Stimulated activated CD4-positive, alpha-beta T cell treated with anti-CD3 and anti-CD28 coated beads, Interleukin-2, amount 100 ng/mL, for 48 hours (primary cell): Measurements from ENCODE around the gene MPPED2.

ENCODE experiments used
- DNase-seq, 2 donors: peaks; one replicate each; pipeline ENCODE4 v3.0.0-alpha.2; 2020

Gene MPPED2, protein sequence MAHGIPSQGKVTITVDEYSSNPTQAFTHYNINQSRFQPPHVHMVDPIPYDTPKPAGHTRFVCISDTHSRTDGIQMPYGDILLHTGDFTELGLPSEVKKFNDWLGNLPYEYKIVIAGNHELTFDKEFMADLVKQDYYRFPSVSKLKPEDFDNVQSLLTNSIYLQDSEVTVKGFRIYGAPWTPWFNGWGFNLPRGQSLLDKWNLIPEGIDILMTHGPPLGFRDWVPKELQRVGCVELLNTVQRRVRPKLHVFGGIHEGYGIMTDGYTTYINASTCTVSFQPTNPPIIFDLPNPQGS

GRCh38 chr11:30586251-30587144 is at the start of gene MPPED2:
TSS of gene MPPED2 (minus strand) at chr11:30586353. CDS start at chr11:30580373, 5,980 bp downstream.
- peak in 1 of 2 donors; percentile 2 for DNase-seq

DNA sequence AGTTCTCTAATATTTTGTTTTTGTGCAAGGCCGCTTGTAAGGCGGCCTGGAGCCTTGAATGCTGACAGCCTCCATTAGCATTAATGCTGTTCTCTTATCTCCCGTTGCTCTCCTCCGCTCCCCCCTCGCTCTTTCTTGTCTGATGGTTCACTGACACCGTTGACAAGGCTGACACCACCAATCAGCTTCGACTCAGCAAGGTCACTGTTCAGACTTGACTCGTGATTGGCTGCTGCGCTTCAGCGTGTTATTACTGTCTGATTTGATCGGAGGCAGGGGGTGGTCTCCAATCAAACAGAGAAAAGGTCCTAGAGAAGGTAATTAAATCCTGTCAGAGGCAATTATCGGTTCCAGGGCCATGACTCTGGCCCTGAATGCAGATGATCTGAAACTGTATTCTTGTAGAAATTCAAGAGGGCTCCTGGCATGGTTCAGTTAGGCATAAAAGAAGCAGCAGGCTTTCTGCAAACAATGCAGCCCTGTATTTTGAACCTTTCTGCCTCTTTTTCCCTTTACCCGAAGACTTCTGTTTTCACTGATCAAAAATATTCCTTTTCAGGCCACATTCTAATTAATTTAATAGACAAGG is 49.3 kb upstream of the MPPED2 start:
- no peak for DNase-seq

DNA sequence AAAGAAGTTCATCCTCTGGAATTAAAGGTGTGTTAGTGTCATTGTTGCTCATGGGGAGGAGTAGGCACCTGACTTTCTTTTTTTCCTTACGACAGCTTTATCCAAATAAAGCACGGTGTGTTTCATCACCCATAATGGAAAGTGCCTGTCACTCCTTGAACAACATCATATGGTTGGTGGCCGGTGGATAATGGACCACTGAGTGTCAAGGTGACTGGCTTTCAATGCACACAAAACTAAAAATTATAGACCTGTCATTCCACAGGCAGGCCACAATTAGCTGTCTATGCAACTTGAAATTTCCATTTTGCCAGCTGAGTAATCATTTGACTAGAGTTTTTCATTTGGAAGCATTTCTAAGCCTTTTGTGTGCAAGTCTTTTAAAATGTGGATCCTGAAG is 45.0 kb upstream of the MPPED2 start:
- no peak for DNase-seq

DNA sequence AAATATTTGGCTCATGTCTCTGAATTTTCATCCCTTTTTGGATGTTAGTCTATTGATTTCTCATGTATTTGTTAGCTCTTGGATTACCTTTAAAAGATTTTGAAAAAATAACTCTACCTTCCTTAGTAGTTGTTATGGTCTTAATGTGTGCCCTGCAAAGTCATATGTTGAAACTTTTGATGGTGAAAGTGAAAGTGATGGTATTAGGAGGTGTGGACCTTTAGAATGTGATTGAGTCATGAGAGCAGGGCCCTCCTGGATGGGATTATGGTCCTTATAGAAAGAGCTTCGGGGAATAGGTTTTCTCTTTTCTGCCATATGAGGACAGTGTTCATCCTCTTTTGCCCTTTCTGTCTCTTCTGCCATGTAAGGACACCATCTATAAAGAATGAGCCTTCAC is 33.6 kb upstream of the MPPED2 start:
- DNase-seq, result no peak

DNA sequence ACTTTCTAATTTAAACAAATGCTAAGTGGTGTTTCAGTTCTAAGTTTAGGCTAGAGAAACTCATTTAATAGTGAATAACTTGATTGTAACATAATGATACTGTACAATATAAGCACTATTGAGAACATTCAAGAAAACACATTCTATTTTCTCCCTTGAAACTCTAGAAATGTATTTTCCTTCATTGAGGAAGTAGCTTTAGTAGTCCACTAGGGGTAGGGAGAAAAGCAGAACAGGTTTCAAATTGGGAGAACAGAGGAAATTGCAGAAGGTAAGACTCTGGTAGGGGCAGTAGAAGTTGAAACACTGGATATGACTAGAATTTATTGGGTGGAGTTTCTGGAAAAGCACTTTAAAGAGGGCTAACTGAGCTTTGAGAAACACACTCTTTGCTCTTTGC is 31.6 kb upstream of the MPPED2 start:
- no peak for DNase-seq

DNA sequence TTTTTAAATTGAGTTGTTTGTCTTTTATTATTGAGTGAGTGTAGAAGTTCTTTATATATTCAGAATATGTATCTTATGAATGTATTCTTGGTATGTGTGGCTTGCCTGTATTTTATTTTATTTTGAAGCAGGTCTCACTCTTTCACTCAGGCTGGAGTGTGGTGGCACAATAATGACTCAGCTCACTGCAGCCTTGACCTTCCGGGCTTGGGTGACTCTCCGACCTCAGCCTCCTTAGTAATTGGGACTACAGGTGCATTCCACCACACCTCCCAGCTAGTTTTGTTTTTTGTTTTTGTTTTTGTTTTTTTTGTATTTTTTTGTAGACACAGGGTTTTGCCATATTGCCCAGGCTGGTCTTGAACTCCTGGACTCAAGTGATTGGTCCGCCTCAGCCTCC is 24.5 kb upstream of the MPPED2 start:
- no peak for DNase-seq

- no peak for DNase-seq
These were observed 22.4 kb upstream of the MPPED2 start for GRCh38 chr11:30608534-30608933.

DNA sequence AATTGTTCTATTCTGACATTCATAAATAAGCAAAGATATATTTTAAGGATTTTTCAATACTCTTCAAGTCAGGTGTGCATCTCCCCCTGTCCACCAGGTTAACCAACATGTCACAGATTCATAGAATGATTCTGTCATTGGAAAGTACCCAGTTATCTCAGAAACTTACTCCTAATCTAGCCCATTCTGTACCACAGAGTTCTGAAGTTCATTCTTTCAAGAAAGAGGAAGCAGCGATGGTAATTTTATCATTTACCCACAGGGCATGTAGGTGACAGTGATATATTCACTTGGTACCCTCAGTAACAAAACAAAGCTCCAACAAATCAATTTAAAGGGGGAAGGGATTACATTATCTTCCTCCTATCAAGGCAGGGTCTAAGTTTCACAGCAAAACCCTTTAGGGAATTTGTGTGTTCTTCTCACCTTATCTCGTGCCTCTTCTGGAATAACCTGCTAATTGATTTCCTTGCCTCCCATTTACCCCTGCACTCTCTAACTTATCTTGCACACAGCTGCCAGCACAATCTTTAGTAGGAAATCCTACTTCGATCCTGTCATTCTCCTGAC is 19.0 kb upstream of the MPPED2 start:
- DNase-seq, result no peak

DNA sequence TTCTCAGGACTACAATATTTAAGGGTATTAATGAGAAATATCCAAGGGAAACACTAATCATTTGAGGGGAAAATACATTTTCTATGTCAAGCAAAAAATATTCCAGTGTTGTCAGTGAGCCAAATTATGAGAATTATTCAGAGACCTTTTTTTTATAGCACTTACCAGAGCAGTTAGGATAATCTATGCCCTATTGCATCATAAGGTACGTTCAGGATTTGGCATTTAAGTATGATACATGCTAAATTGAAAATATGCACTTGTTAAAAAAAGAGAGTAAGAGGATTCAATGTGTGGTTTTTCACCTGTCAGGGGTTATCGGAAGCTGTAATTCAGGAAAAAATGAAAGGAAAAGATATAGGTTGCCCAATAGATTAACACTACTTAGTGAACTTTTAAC is 17.2 kb upstream of the MPPED2 start:
- no peak for DNase-seq

DNA sequence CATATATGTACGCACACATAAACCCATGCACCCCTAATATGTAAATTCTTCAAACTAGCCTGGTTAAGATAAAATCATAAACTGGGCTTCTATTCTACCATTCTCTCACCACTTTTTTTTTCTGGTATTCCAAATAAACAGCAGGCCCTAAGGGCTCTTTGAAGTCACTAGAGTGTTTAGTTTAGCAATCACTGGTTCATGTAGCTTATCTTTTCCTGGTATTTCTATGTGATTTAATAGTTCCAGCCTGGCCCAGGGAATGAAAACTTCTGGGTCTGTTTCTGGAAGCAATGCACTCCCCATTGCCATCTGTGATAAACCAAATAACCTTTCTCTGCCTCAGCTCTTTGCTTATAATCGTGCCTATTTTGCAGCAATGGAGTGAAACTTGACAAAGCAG is 10.7 kb upstream of the MPPED2 start:
- DNase-seq, result no peak

DNA sequence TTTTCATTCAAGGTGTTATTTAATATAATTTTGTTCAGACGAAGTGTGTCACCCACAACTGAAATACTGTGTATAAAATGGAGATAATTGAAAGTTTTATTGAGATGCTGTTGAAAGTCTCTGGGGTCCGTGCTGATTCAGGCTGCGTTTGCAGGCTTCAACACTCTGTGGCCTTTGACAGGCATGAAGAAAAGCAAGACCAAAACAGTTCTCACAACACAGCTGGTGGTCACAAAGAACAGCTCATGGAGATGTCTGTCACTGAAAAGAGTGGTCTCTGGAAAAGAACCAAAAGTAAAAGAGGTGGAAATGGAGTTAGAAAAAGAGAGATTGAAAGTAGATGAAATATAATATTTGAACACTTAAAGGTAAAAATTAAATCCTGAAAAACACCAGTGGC is 9.8 kb upstream of the MPPED2 start:
- no peak for DNase-seq

DNA sequence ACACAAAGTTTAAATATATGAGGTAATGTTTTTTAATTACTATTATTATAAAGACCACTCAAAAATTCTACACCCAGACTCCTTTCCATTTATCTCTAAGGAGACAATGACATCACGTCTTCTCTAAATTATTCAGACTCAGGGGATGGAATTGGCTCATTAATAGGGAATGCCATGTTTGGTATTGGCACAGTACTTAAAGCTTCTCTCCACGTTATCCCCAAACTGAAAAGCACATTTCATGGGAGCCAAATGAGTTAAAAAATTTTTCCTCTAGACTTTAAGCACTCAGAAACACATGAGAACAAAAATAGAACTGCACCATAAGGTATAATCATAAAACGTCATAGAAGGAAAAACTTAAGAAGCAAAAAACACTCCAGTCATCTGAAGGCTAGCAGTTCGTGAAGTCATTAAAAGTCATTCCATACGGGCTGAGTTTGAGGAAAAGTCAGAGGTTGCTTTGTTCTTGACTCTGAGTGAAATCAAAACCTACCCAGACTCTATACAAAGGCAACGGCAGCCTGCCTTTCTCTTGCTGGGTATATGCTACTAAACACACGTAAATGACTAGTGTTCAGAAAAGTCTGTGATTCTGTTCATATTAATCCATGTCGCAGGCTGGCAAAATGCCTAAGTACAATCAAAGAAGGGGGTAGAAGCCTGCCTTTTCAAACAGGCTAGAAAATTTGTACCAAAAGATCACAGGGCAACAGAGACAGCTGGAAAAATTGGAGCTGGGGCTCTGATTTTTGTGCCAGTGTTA is 8.7 kb upstream of the MPPED2 start:
- no peak for DNase-seq

DNA sequence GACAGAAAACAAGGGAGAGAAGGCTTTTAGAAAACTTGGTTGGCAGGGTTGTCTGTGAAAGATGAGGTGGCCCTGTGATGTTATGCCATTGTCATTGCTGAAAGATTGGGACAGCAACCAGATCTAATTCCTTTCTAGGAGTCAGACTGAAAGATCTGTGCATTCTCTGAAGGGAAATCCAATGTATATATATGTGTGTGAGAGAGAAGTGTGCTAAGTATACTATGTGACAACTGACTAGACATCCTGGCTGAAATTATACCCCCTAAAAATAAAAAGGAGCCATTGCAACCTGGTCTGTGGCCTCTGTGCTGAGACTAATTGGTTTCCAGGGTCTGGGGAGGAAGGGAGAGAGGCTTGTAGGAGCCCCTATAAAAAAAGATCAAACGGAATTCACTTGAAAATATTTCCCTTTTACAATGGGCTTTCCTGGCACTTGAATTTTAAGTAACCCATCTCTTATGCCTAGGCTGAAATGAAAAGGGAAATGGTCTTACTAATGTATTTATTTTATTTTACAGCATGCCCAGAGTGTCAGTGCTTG is 1.2 kb upstream of the MPPED2 start:
- no peak for DNase-seq

GRCh38 chr11:30585892-30586250 is 282 bp downstream of the MPPED2 start:
- DNase-seq, result no peak

DNA sequence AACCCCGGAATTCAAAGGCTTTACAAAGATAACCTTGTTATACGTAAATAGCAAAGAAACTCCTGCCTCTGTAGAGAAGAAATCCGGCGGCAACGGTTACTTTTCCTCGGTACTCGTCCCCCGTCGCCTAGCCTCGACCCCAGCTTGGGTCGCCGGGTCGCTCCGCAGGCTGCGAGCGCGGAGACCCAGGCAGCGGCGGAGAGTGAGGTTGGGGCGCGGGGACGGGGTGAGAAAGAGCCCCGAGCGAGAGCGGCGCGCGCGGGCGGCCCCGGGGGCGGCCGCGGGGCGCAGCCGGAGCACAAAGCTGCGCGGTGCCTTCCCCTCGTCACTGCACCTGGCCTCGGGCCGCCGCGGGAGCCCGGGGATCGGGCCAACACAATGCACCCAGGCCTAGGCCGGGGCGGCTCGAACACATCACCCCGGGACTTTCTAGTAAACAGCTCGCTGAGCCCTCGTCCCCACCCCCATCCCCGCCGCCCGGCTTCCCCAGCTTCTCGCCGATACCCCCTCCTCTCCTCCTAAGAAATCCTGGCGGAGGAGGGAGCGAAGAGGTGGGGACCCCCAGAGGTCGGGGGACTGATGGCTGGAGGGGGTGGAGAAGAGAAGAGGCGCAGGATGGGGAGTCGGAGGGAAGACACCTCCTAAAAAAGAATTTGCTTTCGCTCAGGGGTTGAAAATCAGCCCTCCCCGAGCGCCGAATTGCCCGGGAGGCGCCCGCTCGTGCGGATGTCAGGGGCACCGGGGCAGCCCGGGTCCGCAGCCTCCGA is 845 bp downstream of the MPPED2 start:
- peak in 1 of 2 donors; percentile 6 for DNase-seq

- DNase-seq, result no peak
These were observed 2.5 kb downstream of the MPPED2 start for GRCh38 chr11:30583476-30584280.

- no peak for DNase-seq
These were observed 3.4 kb downstream of the MPPED2 start for GRCh38 chr11:30582726-30583125.

- no peak for DNase-seq
These were observed 4.5 kb downstream of the MPPED2 start for GRCh38 chr11:30581675-30582074.

DNA sequence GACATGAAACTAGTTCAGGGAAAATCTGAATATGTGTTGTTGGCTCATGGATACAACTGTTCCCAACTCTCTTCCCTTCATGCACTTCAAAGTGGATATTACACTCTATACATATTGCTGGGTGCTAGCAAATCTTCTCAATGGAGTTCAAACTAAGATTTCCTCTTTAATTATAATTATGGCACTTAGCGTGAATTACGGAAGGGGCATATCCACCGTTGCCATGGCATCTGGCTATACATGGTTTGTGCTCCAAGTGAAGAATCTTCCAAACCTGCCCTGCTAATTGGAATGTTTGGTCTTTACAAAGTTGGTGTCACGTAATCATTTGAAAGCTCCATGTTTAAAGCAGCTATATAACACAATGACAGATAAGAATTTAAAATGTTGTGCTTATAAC is 5.6 kb downstream of the MPPED2 start:
- DNase-seq, result no peak

DNA sequence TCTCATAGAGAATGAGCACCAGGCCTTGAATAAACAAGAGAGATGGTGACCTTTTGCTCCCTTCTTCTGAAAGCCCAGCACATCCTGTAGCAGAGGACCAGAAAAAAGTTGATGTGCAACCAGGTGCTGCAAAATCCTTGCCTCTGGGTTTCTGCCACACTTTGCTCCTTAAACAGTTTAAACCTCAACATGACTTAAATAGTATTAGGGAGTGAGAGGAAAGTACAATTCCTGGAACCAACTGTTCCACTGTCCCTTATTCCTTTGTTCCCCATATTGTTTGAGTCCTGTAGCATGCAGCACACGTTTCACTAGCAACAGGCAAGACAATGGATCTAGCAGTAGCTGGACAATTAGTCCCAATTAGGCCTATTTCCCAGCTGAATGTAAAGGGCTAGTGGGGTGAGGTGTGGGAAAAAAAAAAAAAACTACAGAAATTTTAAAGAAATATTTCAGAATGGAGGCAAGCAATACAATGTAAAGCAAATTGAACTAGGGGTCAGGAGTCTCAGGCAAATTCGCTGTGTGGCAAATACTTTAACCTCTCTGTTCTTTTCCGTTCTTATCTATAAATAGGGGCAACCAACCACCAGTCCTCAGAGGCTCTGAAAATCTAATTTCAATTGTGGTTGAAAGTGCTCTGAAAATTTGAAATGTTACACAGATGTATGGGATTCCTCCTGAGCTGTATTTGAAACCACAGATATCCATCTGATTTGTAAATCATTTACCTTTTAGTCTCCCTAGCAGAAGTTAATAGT is 6.6 kb downstream of the MPPED2 start:
- DNase-seq, result no peak
